Trophoblast cell (in vitro differentiated cells and primary cell): Measurements from ENCODE around the gene MROH2B. TPM values are rescaled to one million over a fixed set of nuclear protein-coding genes. Genes with fewer than 3 reads are reported as not detected.

Source experiments
- DNase-seq, 2 donors: peaks; one replicate each; pipeline ENCODE4 v3.0.0-alpha.2; 2016
- H2AFZ ChIP-seq: 2 replicates; pipeline ENCODE4 v1.6.1; 2013; ENCODE audit warnings: low read length, moderate library complexity, mild to moderate bottlenecking; ENCODE audit not compliant: insufficient read depth, poor library complexity
- H2AK5ac ChIP-seq: 2 replicates; pipeline ENCODE4 v1.6.1; 2013; ENCODE audit warnings: mild to moderate bottlenecking, low read length
- H2BK120ac ChIP-seq: 2 replicates; pipeline ENCODE4 v1.6.1; 2013; ENCODE audit warnings: low read length, mild to moderate bottlenecking, moderate library complexity; ENCODE audit not compliant: insufficient read depth, poor library complexity
- H2BK12ac ChIP-seq: 2 replicates; pipeline ENCODE4 v1.6.1; 2013; ENCODE audit warnings: mild to moderate bottlenecking, low read length, moderate library complexity
- H2BK5ac ChIP-seq: 2 replicates; pipeline ENCODE4 v1.6.1; 2013; ENCODE audit warnings: low read length, low read depth, moderate library complexity, mild to moderate bottlenecking; ENCODE audit not compliant: poor library complexity
- H3K14ac ChIP-seq: 2 replicates; pipeline ENCODE4 v1.6.1; 2013; ENCODE audit warnings: mild to moderate bottlenecking, low read length
- H3K18ac ChIP-seq: 2 replicates; pipeline ENCODE4 v1.6.1; 2013; ENCODE audit warnings: mild to moderate bottlenecking, low read length
- H3K23ac ChIP-seq: 2 replicates; pipeline ENCODE4 v1.6.1; 2013; ENCODE audit warnings: low read length
- H3K27ac ChIP-seq: 2 replicates; pipeline ENCODE4 v1.5.1; 2013; ENCODE audit warnings: low read depth, mild to moderate bottlenecking, inconsistent platforms, low read length, moderate library complexity
- H3K27me3 ChIP-seq: 2 replicates; pipeline ENCODE4 v1.6.1; 2013; ENCODE audit warnings: inconsistent platforms, mild to moderate bottlenecking, low read length, moderate library complexity; ENCODE audit not compliant: insufficient read depth
- H3K36me3 ChIP-seq, 2 experiments: 1 replicate in 1 of 2; 2 replicates in 1 of 2; pipeline ENCODE4 v1.6.1; 2013; ENCODE audit warnings: low read length in 2 of 2, mild to moderate bottlenecking in 2 of 2, moderate library complexity in 1 of 2; ENCODE audit not compliant: insufficient read depth in 2 of 2, control insufficient read depth in 1 of 2
- H3K4ac ChIP-seq: 2 replicates; pipeline ENCODE4 v1.6.1; 2013; ENCODE audit warnings: low read depth, mild to moderate bottlenecking, low read length, moderate library complexity
- H3K4me1 ChIP-seq, 2 experiments: 1 replicate in 1 of 2; 2 replicates in 1 of 2; pipeline ENCODE4 v1.6.1; 2013; ENCODE audit warnings: low read length in 2 of 2, mild to moderate bottlenecking in 2 of 2, moderate library complexity in 1 of 2; ENCODE audit not compliant: insufficient read depth in 2 of 2, control insufficient read depth in 1 of 2
- H3K4me2 ChIP-seq: 2 replicates; pipeline ENCODE4 v1.6.1; 2013; ENCODE audit warnings: inconsistent platforms, mild to moderate bottlenecking, low read length, moderate library complexity
- H3K4me3 ChIP-seq: 2 replicates; pipeline ENCODE4 v1.5.1; 2013; ENCODE audit warnings: mild to moderate bottlenecking, low read depth, low read length, inconsistent platforms
- H3K79me1 ChIP-seq: one replicate; pipeline ENCODE4 v1.6.1; 2013; ENCODE audit warnings: low read length
- H3K79me2 ChIP-seq: 2 replicates; pipeline ENCODE4 v1.6.1; 2013; ENCODE audit warnings: low read length, mild to moderate bottlenecking; ENCODE audit not compliant: control insufficient read depth, insufficient read depth, poor library complexity
- H3K9ac ChIP-seq: 2 replicates; pipeline ENCODE4 v1.6.1; 2013; ENCODE audit warnings: mild to moderate bottlenecking, low read length
- H3K9me3 ChIP-seq: 2 replicates; pipeline ENCODE4 v1.6.1; 2013; ENCODE audit warnings: low read depth, mild to moderate bottlenecking, control low read depth, inconsistent platforms, low read length; ENCODE audit not compliant: insufficient read depth
- H4K12ac ChIP-seq: 2 replicates; pipeline ENCODE4 v1.6.1; 2013; ENCODE audit warnings: low read depth, mild to moderate bottlenecking, low read length, moderate library complexity
- H4K8ac ChIP-seq: 2 replicates; pipeline ENCODE4 v1.6.1; 2013; ENCODE audit warnings: low read depth, mild to moderate bottlenecking, low read length, moderate library complexity
- H4K91ac ChIP-seq: one replicate; pipeline ENCODE4 v1.6.1; 2013; ENCODE audit warnings: low read depth, mild to moderate bottlenecking, low read length, moderate library complexity
- WGBS: extraction: QIAGEN DNeasy Blood & Tissue Kit; methylation state at CpG from one replicate; pipeline ENCODE4 v1.1.7; 2013; ENCODE audit warnings: missing lambda C conversion rate; ENCODE audit not compliant: insufficient read length, insufficient coverage; ENCODE audit errors: extremely low coverage; 5-methylcytosine and 5-hydroxymethylcytosine counted together
- polyA plus RNA-seq: library from polyadenylated mRNA; stranded (reverse); fragments of 200-250 nt; gene quantifications from 2 replicates; pipeline ENCODE4 v1.2.3, GENCODE V29; 2013

Gene MROH2B
- not detected in 2 replicates for polyA plus RNA-seq

DNA sequence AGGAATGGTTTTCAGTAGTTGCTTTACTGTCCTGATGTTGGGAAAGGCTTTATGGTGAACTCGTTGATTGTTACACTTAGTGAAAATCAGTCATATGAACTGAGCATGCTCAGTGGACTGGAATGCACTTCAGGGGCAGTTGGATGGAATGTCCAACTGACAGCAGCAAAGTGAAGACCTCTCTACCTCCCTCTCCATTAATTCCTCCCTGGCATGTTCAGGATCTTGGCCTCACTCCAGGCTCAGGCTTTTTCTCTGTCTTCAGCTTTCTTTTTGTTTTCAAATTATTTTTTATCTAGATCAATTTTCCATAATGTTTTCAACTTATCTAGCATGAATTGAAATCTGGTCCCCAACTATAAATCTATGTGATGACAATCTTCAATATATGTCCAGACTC, at the start of gene MROH2B:
MROH2B (minus strand) TSS at position 101 of the 400 bp plus-strand sequence. CDS start 490 bp downstream, outside the sequence.
- Histone ChIP-seq H2AK5ac (no peak within 1 kb of the TSS), H2BK12ac (no peak within 1 kb of the TSS), H3K9me3 (no peaks in the 10 kb centered on the region), H3K79me2 (no peaks in the 10 kb centered on the region), H3K14ac (no peak within 1 kb of the TSS), H2BK5ac (no peak within 1 kb of the TSS), H3K27me3 (no peaks in the 10 kb centered on the region), H3K4me1 (no peaks in the 10 kb centered on the region), H3K79me1 (no peaks in the 10 kb centered on the region), H3K4me3 (no peak within 1 kb of the TSS), H4K12ac (no peak within 1 kb of the TSS), H3K18ac (no peak within 1 kb of the TSS), H4K8ac (no peak within 1 kb of the TSS), H2AFZ (no peak within 1 kb of the TSS), H3K27ac (no peak within 1 kb of the TSS), H3K4me2 (no peak within 1 kb of the TSS), H2BK120ac (no peak within 1 kb of the TSS), H3K36me3 (no peaks in the 10 kb centered on the region), H3K4ac (no peak within 1 kb of the TSS), H3K9ac (no peak within 1 kb of the TSS), H3K23ac (no peak within 1 kb of the TSS), H4K91ac (no peak within 1 kb of the TSS)
- DNase-seq, result no peak
- WGBS, result no CpG with 5 or more reads among the region's 1 CpG

DNA sequence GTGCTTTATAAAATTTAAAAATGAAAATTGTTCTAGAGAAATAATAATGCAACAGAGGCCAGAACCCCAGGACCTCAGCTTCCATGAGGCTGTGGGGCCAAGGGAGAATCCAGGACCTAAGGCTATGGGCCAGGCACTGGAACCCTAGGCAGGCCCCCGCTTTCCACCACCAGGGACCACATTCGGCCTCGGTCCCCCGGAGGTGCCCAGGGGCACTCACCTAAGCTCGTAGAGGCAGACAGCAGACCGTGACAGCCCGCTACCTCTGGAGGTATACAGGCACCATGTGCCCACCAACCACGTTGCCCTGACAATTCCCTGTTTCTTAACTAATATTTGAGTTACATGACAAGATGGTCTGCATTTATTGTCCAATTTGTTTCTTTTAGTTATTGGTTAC, 49.5 kb upstream of the MROH2B start:
- no peak overlapping the region for H3K27ac ChIP-seq
- no peaks in the 10 kb centered on the region for H3K9me3 ChIP-seq
- H3K4me1 ChIP-seq, result no peaks in the 10 kb centered on the region
- H3K4ac ChIP-seq, result no peak overlapping the region
- no peak overlapping the region for H4K12ac ChIP-seq
- H2BK5ac ChIP-seq, result no peak overlapping the region
- no peak overlapping the region for H2AFZ ChIP-seq
- H3K9ac ChIP-seq, result no peak overlapping the region
- H2AK5ac ChIP-seq, result no peak overlapping the region
- no peaks in the 10 kb centered on the region for H3K27me3 ChIP-seq
- no peaks in the 10 kb centered on the region for H3K79me2 ChIP-seq
- no peak overlapping the region for H2BK12ac ChIP-seq
- H3K14ac ChIP-seq, result no peak overlapping the region
- H2BK120ac ChIP-seq, result no peak overlapping the region
- no peaks in the 10 kb centered on the region for H3K36me3 ChIP-seq
- H3K79me1 ChIP-seq, result no peaks in the 10 kb centered on the region
- WGBS, result no CpG with 5 or more reads among the region's 8 CpGs
- no peak overlapping the region for H4K8ac ChIP-seq
- H3K4me3 ChIP-seq, result no peak overlapping the region
- H3K4me2 ChIP-seq, result no peak overlapping the region
- no peak overlapping the region for H3K23ac ChIP-seq
- no peak for DNase-seq
- no peak overlapping the region for H3K18ac ChIP-seq
- no peak overlapping the region for H4K91ac ChIP-seq

DNA sequence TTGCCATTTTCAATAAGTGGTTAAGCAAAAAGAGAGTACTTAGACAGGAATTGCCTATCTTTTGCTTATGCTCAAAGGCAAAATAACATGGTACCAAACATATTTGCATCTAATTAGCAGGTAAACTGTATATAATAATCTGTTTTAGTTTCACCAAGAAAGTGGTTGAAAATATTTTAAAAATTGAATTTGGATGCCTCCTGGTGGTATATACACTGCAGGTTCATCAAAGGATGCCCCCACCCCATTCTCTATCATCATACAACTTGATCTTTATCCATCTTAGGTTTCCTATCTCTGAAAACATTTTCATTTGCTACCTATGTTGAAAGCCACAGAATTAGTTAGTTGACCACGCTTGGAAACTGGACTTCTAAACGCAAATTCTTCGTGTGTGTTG, 47.0 kb upstream of the MROH2B start:
- Histone ChIP-seq H3K9me3 (no peaks in the 10 kb centered on the region), H3K18ac (no peak overlapping the region), H3K4me1 (no peaks in the 10 kb centered on the region), H3K79me1 (no peaks in the 10 kb centered on the region), H3K36me3 (no peaks in the 10 kb centered on the region), H2BK12ac (no peak overlapping the region), H4K12ac (no peak overlapping the region), H2BK120ac (no peak overlapping the region), H3K4me3 (no peak overlapping the region), H3K27ac (no peak overlapping the region), H3K27me3 (no peaks in the 10 kb centered on the region), H3K79me2 (no peaks in the 10 kb centered on the region), H3K9ac (no peak overlapping the region), H3K23ac (no peak overlapping the region), H2AK5ac (no peak overlapping the region), H3K4me2 (no peak overlapping the region), H3K14ac (no peak overlapping the region), H4K91ac (no peak overlapping the region), H2BK5ac (no peak overlapping the region), H4K8ac (no peak overlapping the region), H2AFZ (no peak overlapping the region), H3K4ac (no peak overlapping the region)
- no CpG with 5 or more reads among the region's 3 CpGs for WGBS
- DNase-seq, result no peak

- H3K9ac ChIP-seq, result no peak overlapping the region
- H2BK12ac ChIP-seq, result no peak overlapping the region
- DNase-seq, result peak; percentile 50 to 78
- no peaks in the 10 kb centered on the region for H3K36me3 ChIP-seq
- H2AFZ ChIP-seq, result no peak overlapping the region
- H4K8ac ChIP-seq, result no peak overlapping the region
- H3K27ac ChIP-seq, result no peak overlapping the region
- WGBS, result no CpG with 5 or more reads among the region's 2 CpGs
- no peaks in the 10 kb centered on the region for H3K79me1 ChIP-seq
- no peak overlapping the region for H3K4me2 ChIP-seq
- H3K14ac ChIP-seq, result no peak overlapping the region
- no peaks in the 10 kb centered on the region for H3K9me3 ChIP-seq
- no peak overlapping the region for H3K4ac ChIP-seq
- H2BK120ac ChIP-seq, result no peak overlapping the region
- H3K23ac ChIP-seq, result no peak overlapping the region
- no peaks in the 10 kb centered on the region for H3K27me3 ChIP-seq
- no peak overlapping the region for H2AK5ac ChIP-seq
- no peak overlapping the region for H4K91ac ChIP-seq
- no peaks in the 10 kb centered on the region for H3K4me1 ChIP-seq
- no peak overlapping the region for H4K12ac ChIP-seq
- no peak overlapping the region for H3K18ac ChIP-seq
- no peak overlapping the region for H2BK5ac ChIP-seq
- no peaks in the 10 kb centered on the region for H3K79me2 ChIP-seq
- H3K4me3 ChIP-seq, result no peak overlapping the region
Observed at GRCh38 chr5:41115281-41115680, 44.1 kb upstream of the MROH2B start.
